Muscle of leg (tissue), 11 donors: ENCODE data around the gene DCC. TPM values are rescaled to one million over a fixed set of nuclear protein-coding genes. Genes with fewer than 3 reads are reported as not detected.
"Not testable (repeated sequence)": the region's sequence is repeated elsewhere in the genome, so short reads cannot be mapped to it uniquely, and the experiment has no call there.

Experiments used
- DNase-seq: peaks from one replicate; pipeline ENCODE4 v3.0.0; 2013
- H3K27ac ChIP-seq: one replicate; pipeline ENCODE4 v1.5.1; 2013; ENCODE audit warnings: mild to moderate bottlenecking, low read length, control low read depth
- H3K27me3 ChIP-seq: one replicate; pipeline ENCODE4 v1.6.1; 2013; ENCODE audit warnings: low read length; ENCODE audit not compliant: control insufficient read depth, insufficient read depth
- H3K36me3 ChIP-seq: one replicate; pipeline ENCODE4 v1.6.1; 2013; ENCODE audit warnings: low read length; ENCODE audit not compliant: control insufficient read depth, insufficient read depth
- H3K4me1 ChIP-seq: one replicate; pipeline ENCODE4 v1.6.1; 2013; ENCODE audit warnings: low read length; ENCODE audit not compliant: control insufficient read depth, insufficient read depth
- H3K4me3 ChIP-seq: one replicate; pipeline ENCODE4 v1.5.1; 2013; ENCODE audit warnings: low read length, control low read depth
- H3K9me3 ChIP-seq: replicated peaks from 2 replicates; pipeline ENCODE4 v1.6.1; 2013; ENCODE audit warnings: low read depth, low read length; ENCODE audit not compliant: control insufficient read depth
- WGBS: methylation state at CpG from one replicate; pipeline ENCODE4 v1.1.5; 2013; ENCODE audit warnings: missing lambda C conversion rate; ENCODE audit not compliant: insufficient coverage; 5-methylcytosine and 5-hydroxymethylcytosine counted together
- polyA plus RNA-seq, 8 donors: library from polyadenylated mRNA; unstranded; fragments of 120-200 nt; gene quantifications; one replicate each; pipeline versions ENCODE4 v1.2.1 to v1.2.3, GENCODE V29; 2013; ENCODE audit warnings: inconsistent platforms in 1 of 8, low replicate concordance in 1 of 8; ENCODE audit not compliant: insufficient read length in 8 of 8, insufficient read depth in 1 of 8
- total RNA-seq: library from RNA; stranded (reverse); fragments of 120-200 nt; gene quantifications from one replicate; pipeline ENCODE4 v1.2.4, GENCODE V29; 2013

DCC gene
- total and polyA plus RNA-seq, 9 donors: 0.06 to 0.46 (median 0.13) TPM

DNA sequence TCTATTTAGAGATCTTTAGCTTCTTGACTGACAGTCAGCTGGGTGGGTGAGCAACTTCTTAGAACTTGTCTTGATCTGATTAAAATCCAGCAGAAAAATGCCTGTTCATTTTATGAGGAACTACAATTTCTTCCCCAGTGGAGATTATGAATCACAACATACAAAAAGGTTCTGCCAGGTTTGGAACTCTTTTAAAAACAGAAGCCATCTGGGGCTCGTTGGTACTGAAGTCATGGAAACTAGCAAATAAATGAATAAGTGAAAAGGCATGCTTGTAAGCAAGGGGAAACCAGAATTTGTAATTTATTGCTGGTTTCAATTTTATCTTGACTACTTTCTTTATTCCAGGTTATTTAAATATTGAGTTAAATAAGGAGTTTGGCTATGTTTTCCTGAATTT, 1117.1 kb downstream of the DCC start:
- peak; percentile 31 for DNase-seq
- Histone ChIP-seq H3K36me3 (no peaks in the 10 kb centered on the region), H3K27me3 (no peaks in the 10 kb centered on the region), H3K27ac (no peak overlapping the region), H3K4me1 (no peaks in the 10 kb centered on the region), H3K9me3 (no peaks in the 10 kb centered on the region), H3K4me3 (no peak overlapping the region)
- WGBS: no CpG with 5 or more reads among the region's 1 CpG

GRCh38 chr18:53458268-53458667, 1118.3 kb downstream of the DCC start:
- H3K4me3 ChIP-seq: no peak overlapping the region
- no peak overlapping the region for H3K27ac ChIP-seq
- H3K27me3 ChIP-seq: no peaks in the 10 kb centered on the region
- no peaks in the 10 kb centered on the region for H3K36me3 ChIP-seq
- no peaks in the 10 kb centered on the region for H3K4me1 ChIP-seq
- H3K9me3 ChIP-seq: no peaks in the 10 kb centered on the region
- no peak for DNase-seq

DNA sequence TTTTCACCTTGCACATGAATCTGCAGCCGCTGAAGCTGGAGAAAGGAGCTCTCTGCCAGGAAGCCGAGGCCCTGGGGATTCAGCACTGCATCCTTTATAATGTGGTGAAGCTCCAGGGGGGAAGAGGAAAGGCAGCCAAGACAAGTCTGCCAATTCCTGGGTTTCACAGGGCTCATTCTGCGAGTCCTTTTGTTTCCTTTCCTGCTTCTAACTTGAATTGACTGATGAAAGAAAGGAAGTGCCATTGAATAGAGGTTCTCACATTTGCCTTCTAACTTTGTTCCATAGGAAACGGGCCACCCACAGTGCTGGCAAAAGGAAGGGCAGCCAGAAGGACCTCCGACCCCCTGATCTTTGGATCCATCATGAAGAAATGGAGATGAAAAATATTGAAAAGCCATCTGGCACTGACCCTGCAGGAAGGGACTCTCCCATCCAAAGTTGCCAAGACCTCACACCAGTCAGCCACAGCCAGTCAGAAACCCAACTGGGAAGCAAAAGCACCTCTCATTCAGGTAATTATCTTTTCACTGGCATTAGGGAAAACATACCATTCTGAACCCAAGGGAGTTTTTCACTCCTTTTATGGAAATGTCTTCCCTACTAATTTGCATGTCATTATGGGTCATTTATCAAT, 1119.1 kb downstream of the DCC start:
- no CpG with 5 or more reads among the region's 5 CpGs for WGBS
- no peak overlapping the region for H3K27ac ChIP-seq
- no peaks in the 10 kb centered on the region for H3K4me1 ChIP-seq
- H3K4me3 ChIP-seq: no peak overlapping the region
- H3K9me3 ChIP-seq: no peaks in the 10 kb centered on the region
- no peaks in the 10 kb centered on the region for H3K36me3 ChIP-seq
- H3K27me3 ChIP-seq: no peaks in the 10 kb centered on the region
- DNase-seq: peak; percentile 8

GRCh38 chr18:53467756-53468155, 1127.8 kb downstream of the DCC start:
- H3K36me3 ChIP-seq: no peaks in the 10 kb centered on the region
- WGBS: no CpG with 5 or more reads among the region's 5 CpGs
- H3K4me3 ChIP-seq: no peak overlapping the region
- H3K4me1 ChIP-seq: no peaks in the 10 kb centered on the region
- H3K27me3 ChIP-seq: no peaks in the 10 kb centered on the region
- H3K27ac ChIP-seq: no peak overlapping the region
- DNase-seq: no peak
- H3K9me3 ChIP-seq: no peaks in the 10 kb centered on the region

DNA sequence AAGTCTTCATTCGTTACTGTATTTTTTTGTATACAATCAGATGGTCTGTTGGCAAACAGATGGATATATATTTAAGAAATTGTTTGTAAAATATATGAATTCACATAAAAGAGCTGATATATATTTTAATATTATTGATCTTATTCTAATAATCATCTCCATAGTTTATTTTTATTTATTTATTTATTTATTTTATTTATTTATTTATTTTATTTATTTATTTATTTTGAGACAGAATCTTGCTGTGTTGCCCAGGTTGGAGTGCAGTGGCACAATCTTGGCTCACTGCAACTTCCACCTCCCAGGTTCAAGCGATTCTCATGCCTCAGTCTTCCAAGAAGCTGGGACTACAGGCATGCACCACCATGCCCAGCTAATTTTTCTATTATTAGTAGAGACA, 1128.2 kb downstream of the DCC start:
- DNase-seq: not testable (repeated sequence)
- WGBS: 100% methylated on average over 1 of the region's 2 CpGs

GRCh38 chr18:53472546-53472945, 1132.5 kb downstream of the DCC start:
- no peaks in the 10 kb centered on the region for H3K27me3 ChIP-seq
- no peaks in the 10 kb centered on the region for H3K4me1 ChIP-seq
- DNase-seq: peak; percentile 16
- H3K27ac ChIP-seq: no peak overlapping the region
- no peaks in the 10 kb centered on the region for H3K9me3 ChIP-seq
- WGBS: 40% methylated on average over 2 of the region's 2 CpGs
- H3K4me3 ChIP-seq: no peak overlapping the region
- H3K36me3 ChIP-seq: no peaks in the 10 kb centered on the region

More for the DNA sequence above, 1128.2 kb downstream of the DCC start:
- H3K27me3 ChIP-seq, H3K36me3 ChIP-seq, H3K9me3 ChIP-seq, H3K4me1 ChIP-seq, H3K27ac ChIP-seq, H3K4me3 ChIP-seq: not testable (repeated sequence)

DNA sequence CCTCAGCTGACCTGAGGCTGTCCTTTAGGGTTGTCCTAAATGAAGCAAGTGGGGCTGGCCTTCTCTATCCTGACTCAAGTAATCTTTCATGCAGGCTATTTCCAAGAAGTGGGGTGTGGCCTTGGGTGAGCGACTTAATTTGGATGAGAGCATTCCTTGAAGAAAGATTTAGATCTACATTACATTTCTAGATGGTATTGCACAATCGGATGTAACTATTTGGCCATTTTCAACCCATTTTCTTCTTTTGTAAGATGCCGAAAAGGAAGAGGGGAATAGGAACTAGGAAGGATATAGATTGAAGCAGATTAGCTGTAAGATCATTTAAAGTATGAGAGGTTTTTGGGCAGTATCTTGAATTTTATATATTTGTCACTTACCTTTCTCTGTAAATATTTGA, 1138.2 kb downstream of the DCC start:
- WGBS: no CpG with 5 or more reads among the region's 3 CpGs
- H3K36me3 ChIP-seq: no peaks in the 10 kb centered on the region
- no peaks in the 10 kb centered on the region for H3K9me3 ChIP-seq
- H3K4me1 ChIP-seq: no peaks in the 10 kb centered on the region
- no peak overlapping the region for H3K27ac ChIP-seq
- H3K27me3 ChIP-seq: no peaks in the 10 kb centered on the region
- H3K4me3 ChIP-seq: no peak overlapping the region
- no peak for DNase-seq

DNA sequence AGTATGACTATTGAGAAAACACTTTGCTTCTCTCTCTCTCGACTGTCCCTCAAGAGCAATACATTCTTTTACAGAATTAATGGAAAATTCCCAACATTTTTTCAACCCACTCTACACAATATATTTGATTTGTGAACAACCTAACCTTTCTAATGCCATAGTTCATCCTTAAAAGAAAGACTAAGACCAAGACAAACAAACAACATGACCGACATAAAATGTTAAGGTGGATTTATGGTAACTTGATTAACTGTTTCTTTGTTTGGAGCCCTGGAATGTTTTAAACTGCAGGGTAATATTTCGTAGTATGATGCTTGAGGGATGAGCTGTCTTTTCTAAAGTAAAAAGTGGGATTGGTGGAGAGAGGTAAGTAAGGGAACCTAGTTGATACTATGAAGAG, 1146.3 kb downstream of the DCC start:
- 80% methylated on average over 1 of the region's 3 CpGs for WGBS

GRCh38 chr18:53489266-53489665, 1149.3 kb downstream of the DCC start:
- no peaks in the 10 kb centered on the region for H3K36me3 ChIP-seq
- peak; percentile 13 for DNase-seq
- no CpG with 5 or more reads among the region's 3 CpGs for WGBS
- no peak overlapping the region for H3K4me3 ChIP-seq
- no peaks in the 10 kb centered on the region for H3K9me3 ChIP-seq
- no peaks in the 10 kb centered on the region for H3K27me3 ChIP-seq
- H3K27ac ChIP-seq: no peak overlapping the region
- no peaks in the 10 kb centered on the region for H3K4me1 ChIP-seq

More for the DNA sequence above, 1146.3 kb downstream of the DCC start:
- H3K4me3 ChIP-seq: no peak overlapping the region
- no peak overlapping the region for H3K27ac ChIP-seq
- no peaks in the 10 kb centered on the region for H3K27me3 ChIP-seq
- DNase-seq: no peak
- no peaks in the 10 kb centered on the region for H3K36me3 ChIP-seq
- no peaks in the 10 kb centered on the region for H3K9me3 ChIP-seq
- H3K4me1 ChIP-seq: no peaks in the 10 kb centered on the region

- no peak overlapping the region for H3K27ac ChIP-seq
- H3K36me3 ChIP-seq: no peaks in the 10 kb centered on the region
- H3K4me3 ChIP-seq: no peak overlapping the region
- no peak for DNase-seq
- no peaks in the 10 kb centered on the region for H3K9me3 ChIP-seq
- no peaks in the 10 kb centered on the region for H3K27me3 ChIP-seq
- WGBS: no CpG with 5 or more reads among the region's 2 CpGs
- no peaks in the 10 kb centered on the region for H3K4me1 ChIP-seq
Measured at GRCh38 chr18:53490019-53490418, 1150.0 kb downstream of the DCC start.

DNA sequence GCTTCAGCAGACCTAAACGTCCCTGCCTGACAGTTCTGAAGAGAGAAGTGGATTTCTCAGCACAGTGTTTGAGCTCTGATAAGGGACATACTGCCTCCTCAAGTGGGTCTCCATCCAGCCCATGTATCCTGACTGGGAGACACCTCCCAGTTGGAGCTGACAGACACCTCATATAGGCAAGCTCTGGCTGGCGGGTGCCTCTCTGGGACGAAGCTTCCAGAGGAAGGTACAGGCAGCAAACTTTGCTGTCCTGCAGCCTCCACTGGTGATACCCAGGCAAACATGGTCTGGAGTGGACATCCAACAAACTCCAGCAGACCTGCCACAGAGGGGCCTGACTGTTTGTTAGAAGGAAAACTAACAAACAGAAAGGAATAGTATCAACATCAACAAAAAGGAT, 1156.0 kb downstream of the DCC start:
- Histone ChIP-seq H3K27ac (no peak overlapping the region), H3K36me3 (no peaks in the 10 kb centered on the region), H3K4me3 (no peak overlapping the region), H3K9me3 (no peaks in the 10 kb centered on the region), H3K4me1 (no peaks in the 10 kb centered on the region), H3K27me3 (no peaks in the 10 kb centered on the region)
- DNase-seq: no peak
- 60% methylated on average over 1 of the region's 3 CpGs for WGBS
